Activated T-cell treated with anti-CD3 and anti-CD28 coated beads, Interleukin-2, amount 50 U/mL, for 4 hours (primary cell): ENCODE measurements around the gene ACSF3. TPM values are rescaled to one million over a fixed set of nuclear protein-coding genes. Genes with fewer than 3 reads are reported as not detected.
"Not testable (repeated sequence)": the region's sequence is repeated elsewhere in the genome, so short reads cannot be mapped to it uniquely, and the experiment has no call there.

Experiments
- ATAC-seq, 2 donors: fragments of 200-7000 bp; cut with Tn5 transposase; one replicate each; pipeline ENCODE4 v1.10.0; 2021
- DNase-seq: peaks from one replicate; pipeline ENCODE4 v3.0.0-alpha.2; 2020
- H3K27me3 Mint-ChIP-seq: one replicate; pipeline ENCODE4 v1.8.0; 2021; ENCODE audit warnings: low read depth, mixed read lengths
- H3K36me3 Mint-ChIP-seq: one replicate; pipeline ENCODE4 v1.8.0; 2022; ENCODE audit warnings: mixed read lengths; ENCODE audit not compliant: insufficient read depth
- H3K4me1 Mint-ChIP-seq: one replicate; pipeline ENCODE4 v1.8.0; 2021; ENCODE audit warnings: low read depth, mixed read lengths
- H3K4me3 Mint-ChIP-seq: one replicate; pipeline ENCODE4 v1.8.0; 2021; ENCODE audit warnings: mild to moderate bottlenecking, moderate library complexity, mixed read lengths
- H3K9me3 Mint-ChIP-seq: one replicate; pipeline ENCODE4 v1.8.0; 2021; ENCODE audit warnings: mixed read lengths
- total RNA-seq, 3 donors: library from RNA; stranded (reverse); gene quantifications; one replicate each; pipeline ENCODE4 v1.2.1, GENCODE V29; 2021

The ACSF3 gene
- total RNA-seq, 3 donors from 2014 or later = 32.5 to 38.7 (median 34.2) TPM

- no peaks in the 10 kb centered on the region for H3K27me3 Mint-ChIP-seq
- DNase-seq = no peak
- no peaks in the 10 kb centered on the region for H3K4me1 Mint-ChIP-seq
- no peaks in the 10 kb centered on the region for H3K36me3 Mint-ChIP-seq
- no peak overlapping the region for H3K4me3 Mint-ChIP-seq
- no peak for ATAC-seq
- H3K9me3 Mint-ChIP-seq = no peaks in the 10 kb centered on the region
Observed at GRCh38 chr16:89062389-89063345, 31.0 kb upstream of the ACSF3 start.

- Mint-ChIP-seq H3K9me3 (no peaks in the 10 kb centered on the region), H3K27me3 (no peaks in the 10 kb centered on the region), H3K4me3 (no peak overlapping the region), H3K36me3 (no peaks in the 10 kb centered on the region), H3K4me1 (no peaks in the 10 kb centered on the region)
- DNase-seq (no peak), ATAC-seq (no peak)
Observed at GRCh38 chr16:89063768-89064320, 29.8 kb upstream of the ACSF3 start.

- Mint-ChIP-seq H3K4me1 (no peaks in the 10 kb centered on the region), H3K36me3 (no peaks in the 10 kb centered on the region), H3K9me3 (no peaks in the 10 kb centered on the region), H3K4me3 (no peak overlapping the region), H3K27me3 (no peaks in the 10 kb centered on the region)
- no peak for ATAC-seq
- DNase-seq = no peak
Observed at GRCh38 chr16:89064606-89065457, 28.8 kb upstream of the ACSF3 start.

GRCh38 chr16:89065458-89065822 is 28.2 kb upstream of the ACSF3 start:
- DNase-seq (no peak), ATAC-seq (no peak)
- no peaks in the 10 kb centered on the region for H3K36me3 Mint-ChIP-seq
- no peaks in the 10 kb centered on the region for H3K4me1 Mint-ChIP-seq
- no peaks in the 10 kb centered on the region for H3K27me3 Mint-ChIP-seq
- H3K4me3 Mint-ChIP-seq = no peak overlapping the region
- H3K9me3 Mint-ChIP-seq = no peaks in the 10 kb centered on the region

- no peak for DNase-seq
- Mint-ChIP-seq H3K4me1 (no peaks in the 10 kb centered on the region), H3K36me3 (no peaks in the 10 kb centered on the region), H3K9me3 (no peaks in the 10 kb centered on the region), H3K27me3 (no peaks in the 10 kb centered on the region), H3K4me3 (no peak overlapping the region)
- ATAC-seq = no peak
Observed at GRCh38 chr16:89066721-89067120, 26.9 kb upstream of the ACSF3 start.

GRCh38 chr16:89067677-89068443 is 25.8 kb upstream of the ACSF3 start:
- Mint-ChIP-seq H3K9me3 (no peaks in the 10 kb centered on the region), H3K4me3 (no peak overlapping the region), H3K4me1 (no peaks in the 10 kb centered on the region), H3K27me3 (no peaks in the 10 kb centered on the region), H3K36me3 (no peaks in the 10 kb centered on the region)
- no peak for DNase-seq
- ATAC-seq = no peak

GRCh38 chr16:89068814-89069616 is 24.6 kb upstream of the ACSF3 start:
- not testable (repeated sequence) for H3K4me1 Mint-ChIP-seq, H3K36me3 Mint-ChIP-seq, H3K27me3 Mint-ChIP-seq, H3K4me3 Mint-ChIP-seq, ATAC-seq, DNase-seq, H3K9me3 Mint-ChIP-seq

- H3K27me3 Mint-ChIP-seq = no peaks in the 10 kb centered on the region
- H3K4me3 Mint-ChIP-seq = no peak overlapping the region
- no peaks in the 10 kb centered on the region for H3K4me1 Mint-ChIP-seq
- no peak for ATAC-seq
- H3K9me3 Mint-ChIP-seq = no peaks in the 10 kb centered on the region
- DNase-seq = no peak
- H3K36me3 Mint-ChIP-seq = no peaks in the 10 kb centered on the region
Observed at GRCh38 chr16:89069920-89070319, 23.7 kb upstream of the ACSF3 start.

GRCh38 chr16:89070590-89070989 is 23.1 kb upstream of the ACSF3 start:
- no peaks in the 10 kb centered on the region for H3K9me3 Mint-ChIP-seq
- no peaks in the 10 kb centered on the region for H3K27me3 Mint-ChIP-seq
- H3K4me1 Mint-ChIP-seq = no peaks in the 10 kb centered on the region
- no peak for ATAC-seq
- H3K36me3 Mint-ChIP-seq = no peaks in the 10 kb centered on the region
- H3K4me3 Mint-ChIP-seq = no peak overlapping the region
- DNase-seq = no peak

GRCh38 chr16:89071686-89072547 is 21.7 kb upstream of the ACSF3 start:
- no peaks in the 10 kb centered on the region for H3K9me3 Mint-ChIP-seq

GRCh38 chr16:89072548-89073130 is 21.0 kb upstream of the ACSF3 start:
- Mint-ChIP-seq H3K27me3 (no peaks in the 10 kb centered on the region), H3K4me1 (no peaks in the 10 kb centered on the region), H3K9me3 (no peaks in the 10 kb centered on the region), H3K4me3 (no peak overlapping the region), H3K36me3 (no peaks in the 10 kb centered on the region)
- ATAC-seq = no peak
- DNase-seq = no peak

More at GRCh38 chr16:89071686-89072547, 21.7 kb upstream of the ACSF3 start:
- Mint-ChIP-seq H3K4me1 (no peaks in the 10 kb centered on the region), H3K27me3 (no peaks in the 10 kb centered on the region), H3K36me3 (no peaks in the 10 kb centered on the region), H3K4me3 (no peak overlapping the region)
- ATAC-seq (no peak), DNase-seq (no peak)

GRCh38 chr16:89073346-89074071 is 20.1 kb upstream of the ACSF3 start:
- Mint-ChIP-seq H3K4me1 (no peaks in the 10 kb centered on the region), H3K27me3 (no peaks in the 10 kb centered on the region), H3K4me3 (no peak overlapping the region), H3K36me3 (no peaks in the 10 kb centered on the region), H3K9me3 (no peaks in the 10 kb centered on the region)
- no peak for DNase-seq
- no peak for ATAC-seq
